GM12891 (cell line): ENCODE measurements around the gene FAM168A.

Source experiments
- POLR2A ChIP-seq: IDR thresholded peaks from 2 replicates; pipeline ENCODE4 v1.6.1; 2011; ENCODE audit warnings: low read depth, low read length, control low read depth
- POLR2AphosphoS5 ChIP-seq: IDR thresholded peaks from 2 replicates; pipeline ENCODE4 v1.6.1; 2011; ENCODE audit warnings: low read depth, low read length, control low read depth
- SPI1 ChIP-seq: IDR thresholded peaks from 2 replicates; pipeline ENCODE4 v1.6.1; 2011; ENCODE audit warnings: low read depth, low read length, control low read depth
- TAF1 ChIP-seq: IDR thresholded peaks from 2 replicates; pipeline ENCODE4 v1.6.1; 2011; ENCODE audit warnings: low read depth, low read length, control low read depth

- TF ChIP-seq POLR2AphosphoS5 (no peak), SPI1 (no peak), POLR2A (no peak), TAF1 (no peak)
Measured at GRCh38 chr11:73532310-73532709, 65.6 kb downstream of the FAM168A start.
